Suprapubic skin (tissue), 4 donors: ENCODE data around the gene FKBP8. TPM values are rescaled to one million over a fixed set of nuclear protein-coding genes. Genes with fewer than 3 reads are reported as not detected.

Experiments used
- DNase-seq, 2 donors: peaks; one replicate each; pipeline ENCODE4 v3.0.0-alpha.2; 2019; ENCODE audit warnings: low spot score in 2 of 2
- H3K27ac ChIP-seq: fragments of 200-600 bp; sonication (generic); one replicate; pipeline ENCODE4 v1.5.1; 2019
- H3K27me3 ChIP-seq: fragments of 200-600 bp; sonication (generic); one replicate; pipeline ENCODE4 v1.5.1; 2019
- H3K36me3 ChIP-seq: fragments of 200-600 bp; sonication (generic); one replicate; pipeline ENCODE4 v1.5.1; 2019
- H3K4me1 ChIP-seq: fragments of 200-600 bp; sonication (generic); one replicate; pipeline ENCODE4 v1.5.1; 2019
- H3K4me3 ChIP-seq: fragments of 200-600 bp; sonication (generic); one replicate; pipeline ENCODE4 v1.5.1; 2019; ENCODE audit warnings: mild to moderate bottlenecking
- H3K9me3 ChIP-seq: fragments of 200-600 bp; sonication (generic); one replicate; pipeline ENCODE4 v1.5.1; 2019
- CTCF ChIP-seq, 2 donors: fragments of 200-600 bp in 1 of 2; fragments of 450-650 bp in 1 of 2; sonication (generic) in 1 of 2; IDR thresholded peaks; one replicate each; pipeline ENCODE4 v1.5.1; 2016 to 2019; ENCODE audit warnings: antibody characterized with exemption in 2 of 2, mild to moderate bottlenecking in 1 of 2, moderate library complexity in 1 of 2
- EP300 ChIP-seq: sonication (generic); formaldehyde crosslinking; IDR thresholded peaks from one replicate; pipeline ENCODE4 v1.6.1; 2017; ENCODE audit warnings: antibody characterized with exemption
- POLR2A ChIP-seq, 2 donors: fragments of 450-650 bp; IDR thresholded peaks; one replicate each; pipeline ENCODE4 v1.6.1; 2017; ENCODE audit warnings: antibody characterized with exemption in 2 of 2, mild to moderate bottlenecking in 2 of 2, moderate library complexity in 2 of 2
- POLR2AphosphoS5 ChIP-seq, 3 donors: sonication (generic); formaldehyde crosslinking; IDR thresholded peaks; one replicate each; pipeline ENCODE4 v1.6.1; 2017; ENCODE audit warnings: antibody characterized with exemption in 3 of 3
- WGBS: methylation state at CpG from one replicate; pipeline ENCODE4 v1.1.5; 2018; 5-methylcytosine and 5-hydroxymethylcytosine counted together
- total RNA-seq, 4 donors: library from RNA; depleted of rRNA; stranded (reverse); fragments of >200 nt; gene quantifications; one replicate each; pipeline ENCODE4 v1.1.0, GENCODE V29; 2016

Gene FKBP8
- total RNA-seq, 4 donors from 2014 or later, result 194 to 217 (median 203) TPM

DNA sequence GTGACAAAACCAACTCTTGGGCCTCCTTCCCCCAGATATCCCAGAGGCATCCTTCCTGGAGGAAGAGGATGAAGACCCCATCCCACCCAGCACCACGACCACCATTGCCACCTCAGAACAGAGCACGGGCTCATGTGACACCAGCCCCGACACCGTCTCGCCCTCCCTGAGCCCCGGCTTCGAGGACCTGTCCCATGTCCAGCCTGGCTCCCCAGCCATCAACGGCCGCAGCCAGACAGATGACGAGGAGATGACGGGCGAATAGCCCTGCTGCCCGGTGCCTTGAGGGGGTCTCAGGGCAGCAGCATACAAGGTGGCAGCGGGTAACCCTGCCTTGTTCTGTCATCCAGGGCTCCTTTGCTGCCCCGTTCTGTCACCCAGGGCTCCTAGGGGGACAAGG is 25.0 kb upstream of the FKBP8 start:
- no peaks in the 10 kb centered on the region for H3K9me3 ChIP-seq
- DNase-seq, result no peak
- no peak overlapping the region for H3K27ac ChIP-seq
- no peaks in the 10 kb centered on the region for H3K27me3 ChIP-seq
- 94% methylated on average over 12 of the region's 15 CpGs for WGBS
- peaks cover 17% of the 10 kb centered on the region for H3K4me1 ChIP-seq
- no peak overlapping the region for H3K4me3 ChIP-seq
- peaks cover 67% of the 10 kb centered on the region for H3K36me3 ChIP-seq
- TF ChIP-seq POLR2AphosphoS5 (IDR thresholded peaks at IDR 0.05) (no peak), EP300 (no peak), CTCF (IDR thresholded peaks at IDR 0.05) (no peak), POLR2A (IDR thresholded peaks at IDR 0.05) (no peak)

DNA sequence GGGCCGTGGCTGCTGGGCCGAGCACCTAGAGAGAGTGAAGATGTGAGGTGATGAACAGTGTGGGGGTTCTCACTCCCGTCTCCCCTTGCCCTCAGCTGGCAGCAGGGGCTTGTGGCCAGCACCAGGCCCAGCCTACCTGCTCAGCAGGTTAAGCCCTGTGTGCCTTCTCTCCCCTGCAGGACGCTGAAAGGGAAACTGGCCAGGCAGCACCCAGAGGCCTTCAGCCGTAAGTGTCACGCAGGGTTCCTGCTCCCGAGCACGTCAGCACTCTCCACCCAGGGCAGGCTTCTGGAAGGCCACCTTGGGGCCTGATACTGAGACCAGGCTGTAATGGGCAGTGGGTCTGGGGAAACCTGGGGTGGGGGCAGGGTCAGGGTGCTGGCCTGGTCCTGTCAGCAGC is 23.6 kb upstream of the FKBP8 start:
- Histone ChIP-seq H3K36me3 (peaks cover 75% of the 10 kb centered on the region), H3K9me3 (no peaks in the 10 kb centered on the region), H3K27me3 (no peaks in the 10 kb centered on the region), H3K27ac (no peak overlapping the region), H3K4me1 (peaks cover 5% of the 10 kb centered on the region), H3K4me3 (no peak overlapping the region)
- no peak for DNase-seq
- WGBS, result 89% methylated on average over 4 of the region's 8 CpGs
- TF ChIP-seq POLR2AphosphoS5 (IDR thresholded peaks at IDR 0.05) (no peak), POLR2A (IDR thresholded peaks at IDR 0.05) (no peak), CTCF (IDR thresholded peaks at IDR 0.05) (no peak), EP300 (no peak)

DNA sequence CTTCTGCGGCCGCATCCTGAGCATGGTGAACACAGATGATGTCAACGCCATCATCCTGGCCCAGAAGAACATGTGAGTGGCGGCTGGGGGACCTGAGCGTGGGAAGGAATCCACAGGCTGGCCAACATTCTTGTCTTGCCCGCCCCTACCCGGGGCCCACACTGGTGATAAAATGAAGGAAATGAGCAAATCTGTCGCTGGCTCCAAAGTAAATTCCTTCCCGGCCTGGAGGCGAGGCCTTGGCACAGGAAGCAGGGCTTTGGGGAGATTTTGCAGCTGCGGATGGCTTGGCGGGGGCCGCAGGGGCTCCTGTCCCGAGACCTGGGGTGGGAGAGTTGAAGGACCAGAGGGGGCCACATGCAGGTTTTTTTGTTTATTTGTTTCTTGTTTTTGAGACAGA is 18.7 kb upstream of the FKBP8 start:
- Histone ChIP-seq H3K27ac (no peak overlapping the region), H3K36me3 (peaks cover 50% of the 10 kb centered on the region), H3K4me3 (no peak overlapping the region), H3K4me1 (peaks cover 19% of the 10 kb centered on the region), H3K27me3 (no peaks in the 10 kb centered on the region), H3K9me3 (no peaks in the 10 kb centered on the region)
- 76% methylated on average over 14 of the region's 14 CpGs for WGBS
- no peak for TF ChIP-seq POLR2A (IDR thresholded peaks at IDR 0.05)
- no peak for DNase-seq

DNA sequence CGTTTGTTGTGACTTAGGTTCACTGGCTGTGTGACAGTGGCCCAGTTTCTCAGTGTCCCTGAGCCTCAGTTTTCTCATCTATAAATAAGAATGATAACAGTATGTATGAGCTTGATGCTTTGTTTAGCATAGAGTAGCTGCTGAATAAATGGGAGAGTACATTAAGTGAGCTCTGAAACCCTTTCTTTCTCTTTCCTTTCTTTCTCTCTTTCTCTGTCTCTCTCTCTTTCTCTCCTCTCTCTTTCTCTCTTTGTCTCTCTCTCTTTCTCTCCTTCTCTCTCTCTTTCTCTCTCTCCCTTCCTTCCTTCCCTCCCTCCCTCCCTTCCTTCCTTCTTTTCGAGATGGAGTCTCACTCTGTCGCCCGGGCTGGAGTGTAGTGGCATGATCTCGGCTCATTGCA is 16.3 kb upstream of the FKBP8 start:
- no peak for DNase-seq
- Histone ChIP-seq H3K27ac (no peak overlapping the region), H3K27me3 (no peaks in the 10 kb centered on the region), H3K4me3 (no peak overlapping the region), H3K36me3 (peaks cover 26% of the 10 kb centered on the region), H3K9me3 (no peaks in the 10 kb centered on the region), H3K4me1 (peaks cover 19% of the 10 kb centered on the region)
- no peak for TF ChIP-seq CTCF (IDR thresholded peaks at IDR 0.05)
- no peak for TF ChIP-seq EP300
- TF ChIP-seq POLR2AphosphoS5 (IDR thresholded peaks at IDR 0.05), result no peak
- no peak for TF ChIP-seq POLR2A (IDR thresholded peaks at IDR 0.05)
- WGBS, result 60% methylated on average over 5 of the region's 5 CpGs

DNA sequence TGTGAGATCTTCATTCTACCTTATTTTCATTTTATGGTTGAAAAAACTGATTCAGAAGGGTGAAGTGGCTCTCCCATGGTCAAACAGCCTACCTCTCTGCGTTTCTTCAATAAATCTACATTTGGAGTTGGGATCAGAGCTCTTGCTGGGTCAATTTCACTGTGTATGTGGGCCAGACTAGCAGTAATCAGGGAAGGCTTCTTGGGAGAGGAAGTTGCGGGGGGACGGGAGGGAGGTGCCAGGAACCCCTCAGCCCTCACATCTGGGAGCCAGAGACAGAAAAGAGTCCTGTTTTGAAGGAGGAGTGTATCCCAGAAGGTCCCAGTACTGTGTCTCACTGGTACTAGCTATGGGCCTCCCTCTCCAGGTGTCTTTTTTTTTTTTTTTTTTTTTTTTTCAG is 15.2 kb upstream of the FKBP8 start:
- Histone ChIP-seq H3K9me3 (no peaks in the 10 kb centered on the region), H3K27ac (peak overlapping the region; percentile 90), H3K4me3 (peak overlapping the region; percentile 84), H3K27me3 (no peaks in the 10 kb centered on the region), H3K36me3 (peaks cover 15% of the 10 kb centered on the region), H3K4me1 (peaks cover 19% of the 10 kb centered on the region)
- TF ChIP-seq EP300 (no peak), CTCF (IDR thresholded peaks at IDR 0.05) (no peak), POLR2A (IDR thresholded peaks at IDR 0.05) (no peak), POLR2AphosphoS5 (IDR thresholded peaks at IDR 0.05) (no peak)
- WGBS, result 40% methylated on average over 3 of the region's 3 CpGs
- DNase-seq, result no peak

DNA sequence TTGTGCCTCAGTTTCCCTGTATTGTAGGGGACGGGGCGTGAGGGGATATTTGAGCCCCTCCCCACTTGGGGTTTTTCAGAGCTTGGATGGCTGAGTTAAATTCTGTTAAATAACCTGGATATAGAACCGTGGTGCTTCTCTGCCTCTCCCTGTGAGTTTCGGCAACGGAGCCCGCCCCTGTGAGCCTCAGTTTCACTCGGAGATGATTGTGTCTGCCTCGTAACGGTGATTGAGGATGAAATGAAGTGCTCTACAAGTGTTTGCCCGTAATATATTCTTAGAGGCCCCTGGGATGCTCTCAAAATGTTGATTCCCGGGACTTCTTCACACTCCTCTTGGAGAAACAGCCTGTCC is 14.8 kb upstream of the FKBP8 start:
- DNase-seq, result no peak
- Histone ChIP-seq H3K27ac (peak overlapping the region; percentile 90), H3K4me1 (peaks cover 19% of the 10 kb centered on the region), H3K27me3 (no peaks in the 10 kb centered on the region), H3K4me3 (peak overlapping the region; percentile 84), H3K36me3 (peaks cover 11% of the 10 kb centered on the region), H3K9me3 (no peaks in the 10 kb centered on the region)
- 0% methylated on average over 6 of the region's 11 CpGs for WGBS
- TF ChIP-seq CTCF (IDR thresholded peaks at IDR 0.05) (no peak), POLR2AphosphoS5 (IDR thresholded peaks at IDR 0.05) (no peak), POLR2A (IDR thresholded peaks at IDR 0.05) (no peak), EP300 (no peak)
